Activated CD8-positive, alpha-beta memory T cell treated with anti-CD3 and anti-CD28 coated beads, Interleukin-2, amount 50 U/mL, for 48 hours (primary cell): ENCODE results near the gene TSPAN31.
"Not testable (repeated sequence)": the region's sequence is repeated elsewhere in the genome, so short reads cannot be mapped to it uniquely, and the experiment has no call there.

Source experiments
- DNase-seq: peaks from one replicate; pipeline ENCODE4 v3.0.0-alpha.2; 2020

The TSPAN31 gene, protein sequence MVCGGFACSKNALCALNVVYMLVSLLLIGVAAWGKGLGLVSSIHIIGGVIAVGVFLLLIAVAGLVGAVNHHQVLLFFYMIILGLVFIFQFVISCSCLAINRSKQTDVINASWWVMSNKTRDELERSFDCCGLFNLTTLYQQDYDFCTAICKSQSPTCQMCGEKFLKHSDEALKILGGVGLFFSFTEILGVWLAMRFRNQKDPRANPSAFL

DNA sequence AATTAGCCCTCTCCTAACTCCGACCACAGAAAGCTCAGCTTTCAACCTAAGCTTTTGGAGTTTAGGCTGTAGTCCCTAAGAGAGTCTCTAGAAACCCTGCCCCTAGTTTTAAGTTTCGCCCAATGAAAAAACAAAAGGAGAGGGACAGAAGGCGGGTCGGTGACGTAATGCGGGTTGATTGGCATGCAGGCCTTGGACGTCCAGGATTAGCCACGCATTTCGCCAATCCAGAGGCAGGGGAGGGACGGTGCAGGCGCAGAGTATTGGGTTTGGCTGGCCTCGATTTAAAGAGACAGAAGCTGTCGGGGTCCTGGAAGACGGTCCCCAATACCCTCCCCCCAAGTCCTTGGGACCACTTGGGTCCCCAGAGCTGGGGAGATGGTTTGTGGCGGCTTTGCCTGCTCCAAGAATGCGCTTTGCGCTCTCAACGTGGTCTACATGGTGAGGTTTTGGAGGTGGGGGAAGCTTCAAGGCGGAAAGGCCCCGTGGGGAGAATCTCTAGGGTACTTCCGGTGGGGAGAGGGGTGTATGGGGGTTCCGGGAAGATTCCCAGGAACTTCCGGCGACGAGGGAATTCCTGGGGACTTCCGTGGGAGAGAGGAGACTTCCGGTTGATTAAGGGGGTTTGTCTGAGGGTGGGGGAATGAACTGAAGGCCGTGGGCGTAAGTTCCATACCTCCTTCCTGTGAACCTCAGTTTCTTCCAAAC, at the start of gene TSPAN31:
TSS of gene TSPAN31 (plus strand) at position 263 of the 708 bp plus-strand sequence. CDS start at position 379, 116 bp downstream.
- peak; percentile 94 for DNase-seq

DNA sequence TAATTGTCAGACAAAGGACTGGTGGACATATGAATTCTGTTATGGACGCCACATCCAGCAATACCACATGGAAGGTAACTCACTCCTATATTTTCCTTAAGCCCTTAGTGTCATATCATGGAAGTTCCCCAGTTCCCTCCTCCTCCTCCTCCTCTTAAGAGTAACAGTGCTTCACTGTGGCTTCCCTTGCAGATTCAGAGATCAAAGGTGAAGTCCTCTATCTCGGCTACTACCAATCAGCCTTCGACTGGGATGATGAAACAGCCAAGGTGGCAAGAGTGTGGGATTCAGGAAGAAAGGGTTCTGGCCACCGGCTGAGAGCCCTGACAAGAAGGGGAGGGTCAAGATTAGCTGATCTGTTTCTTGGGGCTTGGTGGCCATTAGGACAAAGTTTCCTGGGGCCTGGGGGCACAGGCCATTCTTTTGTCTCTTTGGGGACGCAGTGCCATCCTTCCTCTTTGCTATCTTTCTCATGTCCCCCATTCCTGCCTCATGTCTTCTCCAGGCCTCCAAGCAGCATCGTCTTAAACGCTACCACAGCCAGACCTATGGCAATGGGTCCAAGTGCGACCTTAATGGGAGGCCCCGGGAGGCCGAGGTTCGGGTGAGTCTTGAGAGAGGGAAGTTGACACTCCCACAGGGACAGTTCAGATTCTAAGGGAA, 48.9 kb upstream of the TSPAN31 start:
- DNase-seq = no peak

DNA sequence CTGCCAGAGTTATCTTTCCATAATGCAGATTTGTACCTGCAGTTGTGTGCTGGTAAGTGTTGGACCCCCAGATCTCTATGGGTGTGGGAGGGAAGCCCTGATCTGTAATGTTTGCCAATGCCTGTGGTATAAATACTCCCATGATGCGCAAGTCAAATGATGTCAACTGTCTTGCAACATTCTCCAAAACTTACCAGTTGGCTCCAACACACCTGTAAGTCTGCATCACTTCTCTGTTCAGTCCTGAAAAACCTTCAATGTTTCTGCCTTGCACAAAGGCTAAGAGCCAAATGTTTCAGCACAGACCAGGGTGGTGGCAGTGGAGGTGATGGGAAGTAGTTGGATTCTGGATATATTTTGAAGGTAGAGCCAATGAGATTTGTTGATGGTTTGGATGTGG, 47.8 kb upstream of the TSPAN31 start:
- no peak for DNase-seq

DNA sequence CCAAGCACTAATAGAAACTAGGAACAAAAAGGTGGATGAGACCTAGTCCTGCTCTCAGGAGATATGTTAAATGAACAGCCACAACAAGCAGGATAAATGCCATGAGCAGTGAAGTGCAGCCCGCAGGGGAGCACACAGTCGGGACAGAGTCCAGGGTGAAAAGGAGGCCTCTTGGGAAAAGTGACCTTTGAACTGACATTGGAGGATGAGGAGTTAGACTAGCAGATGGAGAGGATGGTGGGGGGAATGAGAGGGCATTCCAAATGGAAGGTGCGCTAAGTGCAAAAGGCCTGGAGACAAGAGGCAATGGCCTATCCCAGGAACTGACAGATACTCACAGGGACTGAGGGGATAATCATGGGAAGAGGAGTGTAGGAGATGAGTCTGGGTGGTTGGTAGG, 46.4 kb upstream of the TSPAN31 start:
- no peak for DNase-seq

DNA sequence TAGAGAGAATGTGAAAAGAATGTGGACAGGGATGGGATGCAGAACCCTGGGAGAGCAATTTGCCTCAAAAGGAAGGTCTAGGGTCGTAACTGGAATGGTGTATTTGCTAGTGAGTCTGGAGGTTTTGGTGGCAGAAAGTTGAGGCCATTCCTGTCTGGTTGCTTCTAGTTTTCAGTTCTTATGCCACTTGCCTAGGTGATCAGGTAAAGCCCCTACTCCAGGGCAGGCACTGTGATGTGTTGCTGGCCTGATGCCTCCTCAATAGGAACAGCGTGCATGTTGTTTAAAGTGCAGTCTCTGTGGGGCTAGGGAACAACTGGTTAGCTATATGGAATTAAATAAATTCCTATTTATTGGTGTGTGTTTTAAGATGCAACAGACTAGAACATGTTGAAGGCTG, 44.5 kb upstream of the TSPAN31 start:
- DNase-seq = no peak

DNA sequence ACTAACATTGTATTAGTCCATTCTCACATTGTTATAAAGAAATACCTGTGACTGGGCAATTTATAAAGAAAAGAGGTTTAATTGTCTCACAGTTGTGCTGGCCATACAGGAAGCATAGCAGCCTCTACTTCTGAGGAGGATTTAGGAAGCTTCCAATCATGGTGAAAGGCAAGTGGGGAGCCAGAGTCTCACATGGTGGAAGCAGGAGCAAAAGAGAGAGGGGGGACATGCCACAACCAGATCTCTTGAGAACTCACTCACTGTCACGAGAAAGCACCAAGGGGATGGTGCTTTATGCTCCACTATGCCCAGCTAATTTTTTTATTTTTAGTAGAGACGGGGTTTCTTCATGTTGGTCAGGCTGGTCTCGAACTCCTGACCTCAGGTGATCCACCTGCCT, 37.6 kb upstream of the TSPAN31 start:
- DNase-seq = no peak

DNA sequence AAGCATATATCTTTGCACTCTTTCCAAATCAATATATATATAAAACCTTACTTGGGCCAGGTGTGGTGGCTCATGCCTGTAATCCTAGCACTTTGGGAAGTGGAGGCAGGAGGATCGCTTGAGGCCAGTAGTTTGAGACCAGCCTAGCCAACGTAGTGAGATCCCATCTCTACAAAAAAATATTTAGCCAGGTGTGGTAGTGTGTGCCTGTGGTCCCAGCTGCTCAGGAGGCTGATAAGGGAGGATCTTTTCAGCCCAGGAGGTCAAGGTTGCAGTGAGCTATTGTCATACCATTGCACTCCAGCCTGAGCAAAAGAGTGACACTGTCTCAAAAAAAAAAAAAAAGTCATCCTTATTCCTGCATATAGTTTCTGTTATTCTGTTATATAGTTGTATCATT, 36.5 kb upstream of the TSPAN31 start:
- DNase-seq = no peak

DNA sequence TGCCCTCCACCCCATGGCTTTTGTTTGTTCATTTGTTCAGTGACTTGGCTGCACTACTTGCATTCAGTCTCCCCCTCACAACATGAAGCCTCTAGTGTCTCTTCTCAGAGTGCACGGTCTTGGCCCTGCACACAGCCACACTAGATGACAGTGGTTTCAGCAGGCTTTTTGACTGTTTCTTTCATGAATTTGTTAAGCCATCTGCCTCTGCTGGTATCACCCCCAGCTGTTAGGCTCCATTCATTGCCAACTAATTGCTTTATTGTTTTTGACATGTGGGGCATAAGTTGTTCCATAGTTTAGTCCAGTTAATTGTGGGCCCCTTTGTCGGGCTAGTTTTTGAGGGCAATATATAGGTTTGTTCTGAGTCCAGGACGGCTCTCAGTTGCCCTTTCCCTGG, 32.1 kb upstream of the TSPAN31 start:
- no peak for DNase-seq

DNA sequence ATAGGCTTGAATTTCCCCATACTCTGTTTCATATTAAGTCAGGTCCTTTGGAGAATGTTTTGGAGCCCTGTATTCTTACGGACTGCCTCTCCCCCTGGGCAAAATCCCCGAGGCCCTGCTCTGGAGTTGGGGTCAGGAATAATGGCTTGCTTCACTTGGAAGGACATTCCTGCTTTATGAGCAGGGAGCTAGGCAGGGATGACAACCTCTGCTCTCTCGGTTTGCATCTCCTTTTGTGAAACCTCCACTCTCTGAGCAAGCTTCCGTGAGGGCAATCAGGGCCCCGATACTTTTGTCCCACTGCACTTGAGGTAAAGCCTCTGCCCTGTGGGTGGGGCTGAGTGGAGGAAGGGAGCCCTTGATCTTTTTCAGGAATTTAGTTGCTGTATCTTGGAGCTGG, 31.6 kb upstream of the TSPAN31 start:
- DNase-seq = no peak

DNA sequence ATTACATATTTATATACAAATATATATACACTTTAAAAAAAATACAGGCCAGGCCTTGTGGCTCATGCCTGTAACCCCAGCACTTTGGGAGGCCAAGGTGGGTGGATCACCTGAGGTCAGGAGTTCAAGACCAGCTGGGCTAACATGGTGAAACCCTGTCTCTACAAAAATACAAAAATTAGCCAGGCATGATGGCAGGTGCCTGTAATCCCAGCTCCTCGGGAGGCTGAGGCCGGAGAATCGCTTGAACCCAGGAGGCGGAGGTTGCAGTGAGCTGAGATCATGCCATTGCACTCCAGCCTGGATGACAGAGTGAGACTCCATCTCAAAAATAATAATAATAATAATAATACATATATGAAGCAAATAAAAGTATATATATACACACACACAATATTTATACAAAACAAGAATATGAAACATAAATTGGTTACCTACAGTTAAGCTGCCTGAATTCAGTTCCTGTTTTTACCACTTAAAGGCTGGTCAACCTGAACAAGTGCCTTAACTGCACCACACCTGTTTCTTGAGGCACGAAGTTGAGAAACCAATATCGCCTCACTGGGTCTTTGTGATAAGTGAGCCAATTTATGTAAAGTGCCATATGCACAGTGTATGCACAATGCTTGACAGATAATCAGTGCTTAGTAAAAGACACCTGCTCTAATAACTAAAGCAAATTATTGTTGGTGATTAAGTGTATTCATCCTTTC, 29.6 kb upstream of the TSPAN31 start:
- not testable (repeated sequence) for DNase-seq

DNA sequence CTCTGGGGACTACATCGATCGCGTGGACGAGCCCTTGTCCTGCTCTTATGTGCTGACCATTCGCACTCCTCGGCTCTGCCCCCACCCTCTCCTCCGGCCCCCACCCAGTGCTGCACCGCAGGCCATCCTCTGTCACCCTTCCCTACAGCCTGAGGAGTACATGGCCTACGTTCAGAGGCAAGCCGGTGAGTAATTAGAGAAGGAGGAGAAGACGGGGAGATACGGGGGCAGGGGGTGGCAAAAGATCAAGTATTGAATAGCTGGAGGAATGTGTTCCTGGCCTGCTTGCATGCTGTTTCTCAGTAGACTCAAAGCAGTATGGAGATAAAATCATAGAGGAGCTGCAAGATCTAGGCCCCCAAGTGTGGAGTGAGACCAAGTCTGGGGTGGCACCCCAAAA, 29.1 kb upstream of the TSPAN31 start:
- no peak for DNase-seq

DNA sequence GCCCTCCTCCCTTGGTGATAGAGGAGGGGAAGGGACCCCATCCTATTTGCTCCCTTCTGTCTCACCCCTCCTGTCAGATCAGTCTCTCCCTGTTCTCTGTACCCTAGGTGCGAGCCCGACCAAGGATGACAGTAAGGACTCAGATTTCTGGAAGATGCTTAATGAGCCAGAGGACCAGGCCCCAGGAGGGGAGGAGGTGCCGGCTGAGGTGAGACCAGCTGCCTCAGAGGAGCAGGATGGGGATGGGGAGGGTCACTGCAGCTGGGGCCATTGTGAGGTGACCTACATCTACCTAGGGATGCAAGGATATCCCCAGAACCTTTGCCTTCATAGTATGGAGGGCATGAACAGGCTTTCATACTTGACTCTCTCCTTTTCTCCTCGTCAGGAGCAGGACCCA, 28.5 kb upstream of the TSPAN31 start:
- no peak for DNase-seq

DNA sequence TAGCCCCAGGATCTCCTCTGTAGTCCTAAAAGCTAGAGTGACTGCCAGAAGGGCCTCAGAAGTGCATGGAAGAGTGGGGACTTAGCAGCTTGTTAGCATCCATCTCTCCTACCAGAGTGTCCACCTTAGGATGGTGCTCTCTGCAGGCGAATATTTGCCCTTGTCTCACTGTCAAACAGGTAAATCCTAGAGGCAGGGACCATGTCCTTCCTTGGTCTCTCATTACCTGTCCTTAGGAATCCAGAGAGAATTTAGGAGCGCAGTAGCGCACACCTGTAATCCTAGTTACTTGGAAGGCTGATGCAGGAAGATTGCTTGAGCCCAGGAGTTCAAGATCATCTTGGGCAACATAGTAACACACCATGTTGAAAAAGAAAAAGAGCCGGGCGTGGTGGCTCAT, 27.7 kb upstream of the TSPAN31 start:
- DNase-seq = no peak

DNA sequence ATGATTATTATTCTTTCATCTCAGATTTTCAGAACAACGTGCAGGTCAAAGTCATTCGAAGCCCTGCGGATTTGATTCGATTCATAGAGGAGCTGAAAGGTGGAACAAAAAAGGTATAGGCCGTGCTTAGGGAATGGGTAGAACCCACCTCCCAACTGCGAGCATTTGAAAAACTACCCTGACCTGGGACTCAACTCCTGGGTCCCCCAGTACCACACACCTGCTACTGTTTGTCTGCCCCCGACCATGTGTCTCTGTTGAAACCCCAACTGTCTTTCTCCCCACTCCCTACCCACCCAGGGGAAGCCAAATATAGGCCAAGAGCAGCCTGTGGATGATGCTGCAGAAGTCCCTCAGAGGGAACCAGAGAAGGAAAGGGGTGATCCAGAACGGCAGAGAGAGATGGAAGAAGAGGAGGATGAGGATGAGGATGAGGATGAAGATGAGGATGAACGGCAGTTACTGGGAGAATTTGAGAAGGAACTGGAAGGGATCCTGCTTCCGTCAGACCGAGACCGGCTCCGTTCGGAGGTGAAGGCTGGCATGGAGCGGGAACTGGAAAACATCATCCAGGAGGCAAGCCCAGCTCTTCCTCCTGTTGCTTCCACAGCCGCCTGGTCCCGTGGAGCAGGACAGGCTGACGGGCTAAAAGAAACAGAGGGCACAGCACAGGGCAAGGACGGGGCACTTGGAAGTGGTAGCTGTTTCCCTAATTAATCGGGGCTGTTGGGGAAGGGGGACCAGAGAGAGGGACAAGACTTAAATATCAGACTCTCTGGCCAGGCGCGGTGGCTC, 26.8 kb upstream of the TSPAN31 start:
- no peak for DNase-seq

DNA sequence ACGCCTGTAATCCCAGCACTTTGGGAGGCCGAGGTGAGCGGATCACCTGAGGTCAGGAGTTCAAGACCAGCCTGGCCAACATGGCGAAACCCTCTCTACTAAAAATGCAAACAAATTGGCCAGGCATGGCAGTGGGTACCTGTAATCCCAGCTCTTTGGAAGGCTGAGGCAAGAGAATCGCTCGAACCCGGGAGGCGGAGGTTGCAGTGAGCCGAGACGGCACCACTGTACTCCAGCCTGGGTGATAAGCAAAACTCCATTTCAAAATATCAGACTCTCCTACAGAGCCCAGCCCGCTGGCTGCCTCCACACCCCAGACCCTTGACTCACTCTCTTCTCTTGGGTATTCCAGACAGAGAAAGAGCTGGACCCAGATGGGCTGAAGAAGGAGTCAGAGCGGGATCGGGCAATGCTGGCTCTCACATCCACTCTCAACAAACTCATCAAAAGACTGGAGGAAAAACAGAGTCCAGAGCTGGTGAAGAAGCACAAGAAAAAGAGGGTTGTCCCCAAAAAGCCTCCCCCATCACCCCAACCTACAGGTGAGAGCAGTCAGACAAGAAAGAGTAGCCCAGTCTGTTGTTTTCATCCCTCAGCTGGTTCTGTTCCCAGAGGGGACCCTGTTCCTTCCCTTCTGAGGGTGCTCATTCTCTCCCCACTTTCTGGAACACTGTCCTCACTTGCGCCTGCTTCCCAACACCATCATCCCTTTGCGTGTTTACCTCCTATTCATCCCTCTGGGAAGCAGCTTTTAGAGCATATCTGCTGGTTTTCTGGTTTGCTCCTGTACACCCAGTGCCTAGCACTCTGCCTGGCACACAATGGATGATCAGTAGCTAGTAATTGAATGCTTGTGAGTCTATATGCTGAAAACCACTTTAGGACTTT, 26.0 kb upstream of the TSPAN31 start:
- DNase-seq = no peak

DNA sequence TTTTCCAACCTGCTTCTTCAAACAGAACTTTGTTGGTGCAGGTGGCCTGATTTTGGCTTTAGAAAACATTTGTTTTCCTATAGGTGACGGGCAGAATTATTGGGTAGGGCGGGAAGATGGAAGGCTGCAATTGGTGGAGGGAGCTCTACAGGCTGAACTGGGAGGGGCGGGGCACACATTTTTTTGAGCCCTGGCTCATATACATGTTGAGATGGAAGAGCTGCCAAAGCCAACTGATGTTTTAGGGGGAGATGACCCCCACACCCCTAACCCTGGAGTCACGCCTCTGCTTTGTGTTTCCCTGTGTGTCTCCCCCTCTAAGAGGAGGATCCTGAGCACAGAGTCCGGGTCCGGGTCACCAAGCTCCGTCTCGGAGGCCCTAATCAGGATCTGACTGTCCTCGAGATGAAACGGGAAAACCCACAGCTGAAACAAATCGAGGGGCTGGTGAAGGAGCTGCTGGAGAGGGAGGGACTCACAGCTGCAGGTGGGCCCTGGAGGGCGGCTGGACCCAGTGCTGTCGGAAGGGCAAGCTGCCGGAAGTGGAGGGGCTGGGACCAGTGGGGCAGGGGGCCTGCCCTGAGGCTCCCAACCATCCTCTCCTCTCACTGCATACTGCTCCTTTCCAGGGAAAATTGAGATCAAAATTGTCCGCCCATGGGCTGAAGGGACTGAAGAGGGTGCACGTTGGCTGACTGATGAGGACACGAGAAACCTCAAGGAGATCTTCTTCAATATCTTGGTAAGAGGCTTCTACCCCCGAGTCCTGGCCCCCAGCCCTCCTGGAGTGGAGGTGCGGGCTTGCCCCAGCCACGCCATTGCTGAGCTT, 24.8 kb upstream of the TSPAN31 start:
- no peak for DNase-seq

DNA sequence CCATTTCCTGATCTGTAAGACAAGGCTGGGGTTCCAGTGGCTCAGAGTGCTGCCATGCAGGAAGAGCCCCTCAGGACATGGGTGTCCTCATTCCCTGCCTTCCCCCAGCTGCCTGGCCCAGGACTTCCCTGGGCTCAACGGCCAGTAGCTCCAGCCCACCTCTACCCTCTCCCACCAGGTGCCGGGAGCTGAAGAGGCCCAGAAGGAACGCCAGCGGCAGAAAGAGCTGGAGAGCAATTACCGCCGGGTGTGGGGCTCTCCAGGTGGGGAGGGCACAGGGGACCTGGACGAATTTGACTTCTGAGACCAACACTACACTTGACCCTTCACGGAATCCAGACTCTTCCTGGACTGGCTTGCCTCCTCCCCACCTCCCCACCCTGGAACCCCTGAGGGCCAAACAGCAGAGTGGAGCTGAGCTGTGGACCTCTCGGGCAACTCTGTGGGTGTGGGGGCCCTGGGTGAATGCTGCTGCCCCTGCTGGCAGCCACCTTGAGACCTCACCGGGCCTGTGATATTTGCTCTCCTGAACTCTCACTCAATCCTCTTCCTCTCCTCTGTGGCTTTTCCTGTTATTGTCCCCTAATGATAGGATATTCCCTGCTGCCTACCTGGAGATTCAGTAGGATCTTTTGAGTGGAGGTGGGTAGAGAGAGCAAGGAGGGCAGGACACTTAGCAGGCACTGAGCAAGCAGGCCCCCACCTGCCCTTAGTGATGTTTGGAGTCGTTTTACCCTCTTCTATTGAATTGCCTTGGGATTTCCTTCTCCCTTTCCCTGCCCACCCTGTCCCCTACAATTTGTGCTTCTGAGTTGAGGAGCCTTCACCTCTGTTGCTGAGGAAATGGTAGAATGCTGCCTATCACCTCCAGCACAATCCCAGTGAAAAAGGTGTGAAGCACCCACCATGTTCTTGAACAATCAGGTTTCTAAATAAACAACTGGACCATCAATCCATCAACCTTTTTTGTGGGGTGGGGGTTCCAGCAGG, 23.9 kb upstream of the TSPAN31 start:
- no peak for DNase-seq

DNA sequence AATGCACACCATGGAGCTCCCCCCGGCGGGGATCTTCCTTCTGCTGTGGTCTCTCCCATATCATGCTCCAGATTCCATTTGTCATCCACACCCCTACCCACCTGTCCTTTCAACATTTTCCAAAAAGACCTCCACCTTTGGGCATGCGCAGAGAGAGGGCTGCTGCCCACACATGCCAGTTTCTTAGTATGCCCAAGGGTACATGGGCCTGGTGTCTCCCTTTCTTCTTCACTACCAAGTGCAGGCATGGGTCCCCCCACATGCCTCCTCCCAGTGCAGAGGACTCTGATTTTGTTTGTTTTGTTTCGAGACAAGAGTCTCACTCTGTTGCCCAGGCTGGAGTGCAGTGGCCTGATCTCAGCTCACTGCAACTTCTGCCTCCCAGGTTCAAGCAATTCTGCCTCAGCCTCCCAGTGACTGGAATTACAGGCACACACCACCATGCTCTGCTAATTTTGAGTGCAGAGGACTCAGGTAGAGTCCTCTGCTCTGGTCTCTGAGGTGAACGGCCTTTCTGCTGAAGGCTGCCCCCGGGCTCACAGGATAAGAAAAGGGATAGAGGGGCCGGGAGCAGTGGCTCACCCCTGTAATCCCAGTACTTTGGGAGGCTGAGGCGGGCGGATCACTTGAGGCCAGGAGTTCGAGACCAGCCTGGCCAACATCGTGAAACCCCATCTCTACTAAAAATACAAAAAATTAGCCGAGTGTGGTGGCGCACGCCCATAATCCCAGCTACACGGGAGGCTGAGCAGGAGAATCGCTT, 22.8 kb upstream of the TSPAN31 start:
- DNase-seq = not testable (repeated sequence)
